NCI-H187 treated with DMSO at 0.1 percent for 48 hours (cell line): ENCODE data around the gene APOL5.

Source experiments
- DNase-seq: peaks from one replicate; lab custom pipeline; 2025; lab: John Stamatoyannopoulos, UW

APOL5 gene

GRCh38 chr22:35742342-35743100, 24.8 kb downstream of the APOL5 start:
- DNase-seq, result no peak

GRCh38 chr22:35743326-35743860, 25.7 kb downstream of the APOL5 start:
- DNase-seq, result no peak

- DNase-seq, result no peak
Measured at GRCh38 chr22:35746248-35746647, 28.6 kb downstream of the APOL5 start.

GRCh38 chr22:35746946-35747703, 29.5 kb downstream of the APOL5 start:
- no peak for DNase-seq

GRCh38 chr22:35749808-35750207, 32.1 kb downstream of the APOL5 start:
- no peak for DNase-seq

- no peak for DNase-seq
Measured at GRCh38 chr22:35752006-35752862, 34.6 kb downstream of the APOL5 start.

- DNase-seq, result no peak
Measured at GRCh38 chr22:35752863-35753189, 35.2 kb downstream of the APOL5 start.

GRCh38 chr22:35754761-35755160, 37.1 kb downstream of the APOL5 start:
- DNase-seq, result no peak

- no peak for DNase-seq
Measured at GRCh38 chr22:35756722-35757121, 39.0 kb downstream of the APOL5 start.

GRCh38 chr22:35758394-35758793, 40.7 kb downstream of the APOL5 start:
- no peak for DNase-seq

GRCh38 chr22:35761037-35761436, 43.4 kb downstream of the APOL5 start:
- DNase-seq, result no peak

GRCh38 chr22:35766654-35767580, 49.2 kb downstream of the APOL5 start:
- no peak for DNase-seq

- DNase-seq, result no peak
Measured at GRCh38 chr22:35769974-35770373, 52.3 kb downstream of the APOL5 start.

GRCh38 chr22:35775339-35775738, 57.7 kb downstream of the APOL5 start:
- no peak for DNase-seq

GRCh38 chr22:35777335-35777975, 59.8 kb downstream of the APOL5 start:
- no peak for DNase-seq
